Fibroblast of skin of left biceps (primary cell): ENCODE results near the gene WSCD2.
"Not testable (repeated sequence)": the region's sequence is repeated elsewhere in the genome, so short reads cannot be mapped to it uniquely, and the experiment has no call there.

Source experiments
- DNase-seq, 2 experiments: peaks; one replicate each; pipeline ENCODE4 v3.0.0-alpha.2; 2013; ENCODE audit warnings: low read depth in 2 of 2

WSCD2 gene

GRCh38 chr12:108196921-108197320 is 67.8 kb downstream of the WSCD2 start:
- no peak for DNase-seq

GRCh38 chr12:108198043-108198442 is 69.0 kb downstream of the WSCD2 start:
- DNase-seq: no peak

- no peak for DNase-seq
Measured at GRCh38 chr12:108199106-108199505, 70.0 kb downstream of the WSCD2 start.

GRCh38 chr12:108201808-108202207 is 72.7 kb downstream of the WSCD2 start:
- no peak for DNase-seq

GRCh38 chr12:108204117-108204987 is 75.3 kb downstream of the WSCD2 start:
- no peak for DNase-seq

- DNase-seq: no peak
Measured at GRCh38 chr12:108205864-108206263, 76.8 kb downstream of the WSCD2 start.

GRCh38 chr12:108207791-108208730 is 79.0 kb downstream of the WSCD2 start:
- DNase-seq: no peak

- DNase-seq: no peak
Measured at GRCh38 chr12:108210001-108210400, 80.9 kb downstream of the WSCD2 start.

GRCh38 chr12:108211157-108211556 is 82.1 kb downstream of the WSCD2 start:
- no peak for DNase-seq

- no peak for DNase-seq
Measured at GRCh38 chr12:108213871-108214445, 84.9 kb downstream of the WSCD2 start.

- peak in 1 of 2 experiments; percentile 1 for DNase-seq
Measured at GRCh38 chr12:108214486-108214885, 85.4 kb downstream of the WSCD2 start.

GRCh38 chr12:108215458-108215857 is 86.4 kb downstream of the WSCD2 start:
- DNase-seq: no peak

- no peak for DNase-seq
Measured at GRCh38 chr12:108218921-108219320, 89.8 kb downstream of the WSCD2 start.

- DNase-seq: not testable (repeated sequence)
Measured at GRCh38 chr12:108225101-108225500, 96.0 kb downstream of the WSCD2 start.

- DNase-seq: no peak
Measured at GRCh38 chr12:108226866-108227265, 97.8 kb downstream of the WSCD2 start.

GRCh38 chr12:108228746-108229145 is 99.7 kb downstream of the WSCD2 start:
- no peak for DNase-seq

- no peak for DNase-seq
Measured at GRCh38 chr12:108231109-108231905, 102.2 kb downstream of the WSCD2 start.

GRCh38 chr12:108231909-108232434 is 102.9 kb downstream of the WSCD2 start:
- no peak for DNase-seq

GRCh38 chr12:108232565-108232964 is 103.5 kb downstream of the WSCD2 start:
- DNase-seq: no peak

GRCh38 chr12:108234158-108234557 is 105.1 kb downstream of the WSCD2 start:
- DNase-seq: no peak
